Ishikawa (cell line): ENCODE data around the gene RFX2.

Source experiments
- CEBPB ChIP-seq: IDR thresholded peaks from 2 replicates; pipeline ENCODE4 v1.6.1; 2012
- CREB1 ChIP-seq: IDR thresholded peaks from 2 replicates; pipeline ENCODE4 v1.6.1; 2012; ENCODE audit warnings: low read depth
- EGR1 ChIP-seq: IDR thresholded peaks from 2 replicates; pipeline ENCODE4 v1.6.1; 2012
- EP300 ChIP-seq: IDR thresholded peaks from 2 replicates; pipeline ENCODE4 v1.6.1; 2012; ENCODE audit warnings: borderline replicate concordance
- FOXM1 ChIP-seq: IDR thresholded peaks from 2 replicates; pipeline ENCODE4 v1.6.1; 2012; ENCODE audit warnings: low read depth, borderline replicate concordance
- NFIC ChIP-seq: IDR thresholded peaks from 2 replicates; pipeline ENCODE4 v1.6.1; 2012
- RAD21 ChIP-seq: IDR thresholded peaks from 2 replicates; pipeline ENCODE4 v1.6.1; 2012; ENCODE audit warnings: low read depth
- TAF1 ChIP-seq: IDR thresholded peaks from 2 replicates; pipeline ENCODE4 v1.6.1; 2012; ENCODE audit warnings: low read depth, mild to moderate bottlenecking
- TCF12 ChIP-seq: IDR thresholded peaks from 2 replicates; pipeline ENCODE4 v1.6.1; 2012; ENCODE audit warnings: low read depth
- TEAD4 ChIP-seq: IDR thresholded peaks from 2 replicates; pipeline ENCODE4 v1.6.1; 2012
- YY1 ChIP-seq: IDR thresholded peaks from 2 replicates; pipeline ENCODE4 v1.6.1; 2012; ENCODE audit warnings: low read depth
- ZBTB7A ChIP-seq: IDR thresholded peaks from 2 replicates; pipeline ENCODE4 v1.6.1; 2012; ENCODE audit warnings: low read depth
- TF ChIP-seq, protein P1 (sequence below): IDR thresholded peaks from 2 replicates; pipeline ENCODE4 v1.6.1; 2012
- TF ChIP-seq, protein P2 (sequence below): IDR thresholded peaks from 2 replicates; pipeline ENCODE4 v1.6.1; 2012
- TF ChIP-seq, protein P3 (sequence below): IDR thresholded peaks from 2 replicates; pipeline ENCODE4 v1.6.1; 2012; ENCODE audit warnings: low read depth, mild to moderate bottlenecking

Gene RFX2

DNA sequence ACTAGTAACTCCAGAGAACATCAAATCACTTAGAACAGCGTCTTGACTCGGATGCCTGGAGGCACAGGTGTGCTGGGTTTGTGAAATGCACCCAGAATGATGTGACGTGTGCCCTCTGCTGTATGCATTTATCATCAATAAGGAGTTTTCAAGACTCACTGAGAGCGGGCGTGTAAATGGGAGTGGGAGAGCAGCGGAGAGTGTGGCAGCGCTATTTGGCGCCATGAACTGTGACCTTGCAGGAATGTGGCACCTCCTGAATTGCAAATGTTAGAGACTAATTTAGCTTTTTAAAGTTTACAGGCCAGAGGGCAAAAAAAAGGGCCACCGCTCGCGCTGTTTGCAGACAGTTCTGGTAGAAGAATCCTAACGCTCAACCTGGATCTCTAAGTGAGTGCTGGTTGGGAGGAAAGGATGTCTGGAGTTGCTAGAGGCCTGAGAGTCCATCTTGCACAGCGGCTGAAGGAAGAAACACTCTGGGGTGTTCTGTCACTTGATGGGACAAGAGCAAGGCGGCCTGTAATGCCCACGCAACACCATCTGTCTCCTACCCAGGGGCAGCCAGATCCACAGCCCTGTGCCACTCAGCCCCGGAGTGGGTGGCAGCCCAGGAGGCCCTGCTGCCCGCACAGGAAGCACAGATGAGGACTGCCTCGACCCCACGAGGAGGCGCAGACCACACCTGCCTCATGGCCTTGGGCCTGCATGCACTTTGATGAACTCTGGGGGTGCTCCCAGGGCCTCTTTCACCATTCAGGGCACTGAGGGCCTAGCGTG is 152.0 kb downstream of the RFX2 start:
- TF ChIP-seq RAD21 = no peak
- TF ChIP-seq FOXM1 = no peak
- TF ChIP-seq EP300 = no peak
- TF ChIP-seq NFIC = no peak
- TF ChIP-seq TCF12 = no peak
- no peak for TF ChIP-seq TAF1
- no peak for TF ChIP-seq CEBPB
- no peak for TF ChIP-seq TEAD4
- no peak for TF ChIP-seq ZBTB7A
- TF ChIP-seq, protein P1, sequence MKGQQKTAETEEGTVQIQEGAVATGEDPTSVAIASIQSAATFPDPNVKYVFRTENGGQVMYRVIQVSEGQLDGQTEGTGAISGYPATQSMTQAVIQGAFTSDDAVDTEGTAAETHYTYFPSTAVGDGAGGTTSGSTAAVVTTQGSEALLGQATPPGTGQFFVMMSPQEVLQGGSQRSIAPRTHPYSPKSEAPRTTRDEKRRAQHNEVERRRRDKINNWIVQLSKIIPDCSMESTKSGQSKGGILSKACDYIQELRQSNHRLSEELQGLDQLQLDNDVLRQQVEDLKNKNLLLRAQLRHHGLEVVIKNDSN = no peak
- no peak for TF ChIP-seq YY1
- TF ChIP-seq, protein P2, sequence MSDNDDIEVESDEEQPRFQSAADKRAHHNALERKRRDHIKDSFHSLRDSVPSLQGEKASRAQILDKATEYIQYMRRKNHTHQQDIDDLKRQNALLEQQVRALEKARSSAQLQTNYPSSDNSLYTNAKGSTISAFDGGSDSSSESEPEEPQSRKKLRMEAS = no peak
- no peak for TF ChIP-seq EGR1
- TF ChIP-seq, protein P3, sequence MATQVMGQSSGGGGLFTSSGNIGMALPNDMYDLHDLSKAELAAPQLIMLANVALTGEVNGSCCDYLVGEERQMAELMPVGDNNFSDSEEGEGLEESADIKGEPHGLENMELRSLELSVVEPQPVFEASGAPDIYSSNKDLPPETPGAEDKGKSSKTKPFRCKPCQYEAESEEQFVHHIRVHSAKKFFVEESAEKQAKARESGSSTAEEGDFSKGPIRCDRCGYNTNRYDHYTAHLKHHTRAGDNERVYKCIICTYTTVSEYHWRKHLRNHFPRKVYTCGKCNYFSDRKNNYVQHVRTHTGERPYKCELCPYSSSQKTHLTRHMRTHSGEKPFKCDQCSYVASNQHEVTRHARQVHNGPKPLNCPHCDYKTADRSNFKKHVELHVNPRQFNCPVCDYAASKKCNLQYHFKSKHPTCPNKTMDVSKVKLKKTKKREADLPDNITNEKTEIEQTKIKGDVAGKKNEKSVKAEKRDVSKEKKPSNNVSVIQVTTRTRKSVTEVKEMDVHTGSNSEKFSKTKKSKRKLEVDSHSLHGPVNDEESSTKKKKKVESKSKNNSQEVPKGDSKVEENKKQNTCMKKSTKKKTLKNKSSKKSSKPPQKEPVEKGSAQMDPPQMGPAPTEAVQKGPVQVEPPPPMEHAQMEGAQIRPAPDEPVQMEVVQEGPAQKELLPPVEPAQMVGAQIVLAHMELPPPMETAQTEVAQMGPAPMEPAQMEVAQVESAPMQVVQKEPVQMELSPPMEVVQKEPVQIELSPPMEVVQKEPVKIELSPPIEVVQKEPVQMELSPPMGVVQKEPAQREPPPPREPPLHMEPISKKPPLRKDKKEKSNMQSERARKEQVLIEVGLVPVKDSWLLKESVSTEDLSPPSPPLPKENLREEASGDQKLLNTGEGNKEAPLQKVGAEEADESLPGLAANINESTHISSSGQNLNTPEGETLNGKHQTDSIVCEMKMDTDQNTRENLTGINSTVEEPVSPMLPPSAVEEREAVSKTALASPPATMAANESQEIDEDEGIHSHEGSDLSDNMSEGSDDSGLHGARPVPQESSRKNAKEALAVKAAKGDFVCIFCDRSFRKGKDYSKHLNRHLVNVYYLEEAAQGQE = no peak

DNA sequence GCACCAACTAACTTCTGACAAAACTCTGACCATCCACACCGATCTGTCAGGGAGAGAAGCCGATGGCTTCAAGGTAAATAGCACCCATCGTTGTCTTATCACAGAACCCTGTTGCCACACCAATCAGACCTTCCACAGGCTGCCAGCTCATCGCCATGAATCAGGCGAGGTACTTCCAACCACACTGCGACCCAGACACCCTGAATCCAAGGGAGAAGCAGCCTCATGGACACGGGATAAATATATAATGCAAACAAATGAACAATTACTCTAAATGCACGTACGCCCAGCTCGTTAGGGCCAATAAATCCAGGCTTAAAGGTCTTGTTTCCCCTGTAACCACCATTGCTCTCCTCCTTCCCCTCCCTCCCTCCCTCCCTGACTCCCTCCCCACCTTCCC is 153.1 kb downstream of the RFX2 start:
- TF ChIP-seq, protein P3 = no peak
- TF ChIP-seq YY1 (no peak), EGR1 (no peak), CEBPB (no peak), TAF1 (no peak), TCF12 (no peak), CREB1 (no peak), TEAD4 (no peak), RAD21 (no peak)
- TF ChIP-seq, protein P2 = no peak

DNA sequence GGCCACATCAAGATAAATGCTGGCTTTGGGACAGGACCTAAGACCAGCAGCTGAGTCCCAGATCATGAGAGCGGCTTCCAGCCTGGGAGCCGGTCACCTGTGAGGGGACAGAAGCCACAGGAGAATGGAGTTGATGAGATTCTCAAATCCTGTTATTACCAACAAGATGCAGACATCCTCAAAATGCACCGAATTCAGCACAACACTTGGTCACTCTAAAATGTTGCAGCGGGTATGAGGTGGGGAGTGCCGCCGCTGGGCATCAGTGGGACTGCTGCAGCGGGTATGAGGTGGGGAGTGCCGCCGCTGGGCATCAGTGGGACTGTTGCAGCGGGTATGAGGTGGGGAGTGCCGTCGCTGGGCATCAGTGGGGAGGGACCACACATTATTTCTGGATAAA is 153.6 kb downstream of the RFX2 start:
- TF ChIP-seq YY1 (no peak), EGR1 (no peak), TEAD4 (no peak), CREB1 (no peak), NFIC (no peak), FOXM1 (no peak), TAF1 (no peak), ZBTB7A (no peak), CEBPB (no peak), RAD21 (no peak)
- TF ChIP-seq, protein P2 = no peak
- TF ChIP-seq, protein P3 = no peak
- TF ChIP-seq, protein P1 = no peak

DNA sequence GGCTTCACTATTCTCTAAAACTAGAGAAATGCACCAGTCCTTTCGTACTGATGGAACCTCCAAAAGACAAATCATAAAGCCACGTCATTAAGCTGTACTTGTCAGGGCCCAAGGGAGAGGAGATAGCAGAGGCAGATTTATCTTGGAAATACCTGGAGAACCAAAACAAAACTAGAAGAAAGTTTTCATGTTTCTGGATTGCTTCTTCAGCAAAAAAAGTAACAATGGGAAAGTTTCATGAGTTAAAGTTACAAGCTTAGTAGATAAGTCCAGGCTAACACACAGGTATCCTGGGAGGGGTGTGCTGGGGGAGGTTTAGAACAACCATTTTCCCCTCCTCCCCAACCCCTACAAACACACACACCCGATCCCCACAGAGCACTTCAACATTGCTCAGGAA is 154.0 kb downstream of the RFX2 start:
- TF ChIP-seq, protein P3 = no peak
